Cardiac fibroblast (primary cell): ENCODE results near the gene PTPRD.

Experiments used
- DNase-seq, 2 donors: peaks; one replicate each; pipeline versions ENCODE4 v3.0.0 to v3.0.0-alpha.2; 2010; ENCODE audit warnings: low read depth in 2 of 2
- H3K4me3 ChIP-seq, 2 donors: replicated peaks in 1 of 2; 1 replicate in 1 of 2; 2 replicates in 1 of 2; pipeline ENCODE4 v1.5.1; 2011; ENCODE audit warnings: low read depth in 2 of 2, low read length in 2 of 2, mild to moderate bottlenecking in 2 of 2, moderate library complexity in 1 of 2
- TF ChIP-seq, protein P1 (sequence below): IDR thresholded peaks from one replicate; pipeline ENCODE4 v1.5.1; 2011; ENCODE audit warnings: low read depth, mild to moderate bottlenecking, low read length, inconsistent platforms

PTPRD gene

GRCh38 chr9:10235376-10235775, 377.4 kb downstream of the PTPRD start:
- TF ChIP-seq, protein P1, sequence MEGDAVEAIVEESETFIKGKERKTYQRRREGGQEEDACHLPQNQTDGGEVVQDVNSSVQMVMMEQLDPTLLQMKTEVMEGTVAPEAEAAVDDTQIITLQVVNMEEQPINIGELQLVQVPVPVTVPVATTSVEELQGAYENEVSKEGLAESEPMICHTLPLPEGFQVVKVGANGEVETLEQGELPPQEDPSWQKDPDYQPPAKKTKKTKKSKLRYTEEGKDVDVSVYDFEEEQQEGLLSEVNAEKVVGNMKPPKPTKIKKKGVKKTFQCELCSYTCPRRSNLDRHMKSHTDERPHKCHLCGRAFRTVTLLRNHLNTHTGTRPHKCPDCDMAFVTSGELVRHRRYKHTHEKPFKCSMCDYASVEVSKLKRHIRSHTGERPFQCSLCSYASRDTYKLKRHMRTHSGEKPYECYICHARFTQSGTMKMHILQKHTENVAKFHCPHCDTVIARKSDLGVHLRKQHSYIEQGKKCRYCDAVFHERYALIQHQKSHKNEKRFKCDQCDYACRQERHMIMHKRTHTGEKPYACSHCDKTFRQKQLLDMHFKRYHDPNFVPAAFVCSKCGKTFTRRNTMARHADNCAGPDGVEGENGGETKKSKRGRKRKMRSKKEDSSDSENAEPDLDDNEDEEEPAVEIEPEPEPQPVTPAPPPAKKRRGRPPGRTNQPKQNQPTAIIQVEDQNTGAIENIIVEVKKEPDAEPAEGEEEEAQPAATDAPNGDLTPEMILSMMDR, result no peak
- no peak for DNase-seq
- H3K4me3 ChIP-seq, result no peak overlapping the region

GRCh38 chr9:10232352-10232930, 380.4 kb downstream of the PTPRD start:
- TF ChIP-seq, protein P1, result peak; percentile 5
- H3K4me3 ChIP-seq, result no peak overlapping the region
- DNase-seq, result peak; percentile 2 to 17

GRCh38 chr9:10230512-10230911, 382.3 kb downstream of the PTPRD start:
- DNase-seq, result no peak
- TF ChIP-seq, protein P1, result no peak
- no peak overlapping the region for H3K4me3 ChIP-seq

DNA sequence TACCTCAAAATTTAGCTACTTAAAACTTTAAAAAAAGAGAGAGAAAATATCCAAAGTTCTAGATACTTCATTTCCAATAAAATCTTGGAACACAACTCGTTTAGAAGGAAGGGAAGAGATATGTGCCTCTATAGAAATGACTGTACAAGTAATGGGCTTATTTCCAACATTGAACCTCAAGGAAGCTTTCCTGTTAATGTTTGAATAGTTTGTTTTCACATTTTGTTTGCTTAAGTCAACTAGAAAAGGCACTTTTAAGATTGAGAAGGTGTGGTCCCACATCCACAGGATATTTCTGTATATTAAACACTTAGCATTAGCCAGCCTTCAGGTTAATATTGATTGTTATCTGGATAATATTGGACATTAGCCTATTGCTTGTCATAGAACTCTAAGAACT, 384.7 kb downstream of the PTPRD start:
- H3K4me3 ChIP-seq, result no peak overlapping the region
- no peak for DNase-seq
- TF ChIP-seq, protein P1, result no peak

- DNase-seq, result no peak
- H3K4me3 ChIP-seq, result no peak overlapping the region
- TF ChIP-seq, protein P1, result no peak
Observed at GRCh38 chr9:10226996-10227395, 385.8 kb downstream of the PTPRD start.

GRCh38 chr9:10212702-10213101, 400.1 kb downstream of the PTPRD start:
- no peak overlapping the region for H3K4me3 ChIP-seq
- TF ChIP-seq, protein P1, result no peak
- DNase-seq, result no peak

DNA sequence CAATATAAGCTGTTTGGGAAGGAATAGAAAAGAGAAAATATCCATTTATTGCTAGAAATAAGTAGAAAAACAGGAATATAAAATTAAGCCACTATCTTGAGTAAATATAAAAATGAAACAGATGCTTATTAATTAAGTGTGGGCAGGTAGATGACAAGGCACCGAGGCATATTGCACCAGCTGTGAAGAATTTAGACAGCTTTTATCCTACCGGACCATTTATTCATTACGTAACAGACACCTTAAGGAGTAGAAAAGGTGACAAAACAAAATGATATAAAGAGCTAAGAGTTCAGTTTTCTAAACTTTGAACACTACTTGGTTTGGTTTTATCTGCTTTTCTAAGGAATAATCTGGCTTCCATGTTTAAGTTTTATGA, 404.1 kb downstream of the PTPRD start:
- no peak overlapping the region for H3K4me3 ChIP-seq
- TF ChIP-seq, protein P1, result no peak
- no peak for DNase-seq
